HG03460 (cell line): ENCODE data around the gene CFAP46.

ENCODE experiments used
- ATAC-seq: cut with Tn5 transposase; IDR thresholded peaks from one replicate; pipeline ENCODE4 v1.9.1; 2021; ENCODE audit not compliant: unreplicated experiment

CFAP46 gene

GRCh38 chr10:132812520-132812919 is 129.8 kb downstream of the CFAP46 start:
- ATAC-seq = no peak

GRCh38 chr10:132811891-132812481 is 130.4 kb downstream of the CFAP46 start:
- ATAC-seq = no peak

- ATAC-seq = no peak
Observed at GRCh38 chr10:132810807-132811700, 131.3 kb downstream of the CFAP46 start.

GRCh38 chr10:132810141-132810806 is 132.1 kb downstream of the CFAP46 start:
- no peak for ATAC-seq

- ATAC-seq = no peak
Observed at GRCh38 chr10:132809232-132810140, 132.9 kb downstream of the CFAP46 start.

GRCh38 chr10:132808383-132809231 is 133.8 kb downstream of the CFAP46 start:
- ATAC-seq = no peak

GRCh38 chr10:132807621-132808049 is 134.7 kb downstream of the CFAP46 start:
- no peak for ATAC-seq

GRCh38 chr10:132806561-132807003 is 135.8 kb downstream of the CFAP46 start:
- ATAC-seq = no peak

- no peak for ATAC-seq
Observed at GRCh38 chr10:132806110-132806509, 136.3 kb downstream of the CFAP46 start.

GRCh38 chr10:132805599-132805998 is 136.8 kb downstream of the CFAP46 start:
- ATAC-seq = no peak

- ATAC-seq = no peak
Observed at GRCh38 chr10:132804785-132805426, 137.5 kb downstream of the CFAP46 start.

GRCh38 chr10:132804287-132804686 is 138.1 kb downstream of the CFAP46 start:
- ATAC-seq = no peak

GRCh38 chr10:132803416-132804210 is 138.8 kb downstream of the CFAP46 start:
- no peak for ATAC-seq

GRCh38 chr10:132802694-132803320 is 139.6 kb downstream of the CFAP46 start:
- ATAC-seq = no peak

- no peak for ATAC-seq
Observed at GRCh38 chr10:132802048-132802447, 140.3 kb downstream of the CFAP46 start.

- ATAC-seq = no peak
Observed at GRCh38 chr10:132799865-132800264, 142.5 kb downstream of the CFAP46 start.

GRCh38 chr10:132798876-132799275 is 143.5 kb downstream of the CFAP46 start:
- no peak for ATAC-seq

GRCh38 chr10:132798403-132798802 is 144.0 kb downstream of the CFAP46 start:
- no peak for ATAC-seq
